GDM1 (cell line): ENCODE results near the gene TNFSF11.

Source experiments
- DNase-seq: peaks from one replicate; lab custom pipeline; 2025; lab: John Stamatoyannopoulos, UW

Gene TNFSF11

GRCh38 chr13:42611086-42611779 is 37.3 kb downstream of the TNFSF11 start:
- no peak for DNase-seq

GRCh38 chr13:42612021-42612765 is 38.2 kb downstream of the TNFSF11 start:
- no peak for DNase-seq

DNA sequence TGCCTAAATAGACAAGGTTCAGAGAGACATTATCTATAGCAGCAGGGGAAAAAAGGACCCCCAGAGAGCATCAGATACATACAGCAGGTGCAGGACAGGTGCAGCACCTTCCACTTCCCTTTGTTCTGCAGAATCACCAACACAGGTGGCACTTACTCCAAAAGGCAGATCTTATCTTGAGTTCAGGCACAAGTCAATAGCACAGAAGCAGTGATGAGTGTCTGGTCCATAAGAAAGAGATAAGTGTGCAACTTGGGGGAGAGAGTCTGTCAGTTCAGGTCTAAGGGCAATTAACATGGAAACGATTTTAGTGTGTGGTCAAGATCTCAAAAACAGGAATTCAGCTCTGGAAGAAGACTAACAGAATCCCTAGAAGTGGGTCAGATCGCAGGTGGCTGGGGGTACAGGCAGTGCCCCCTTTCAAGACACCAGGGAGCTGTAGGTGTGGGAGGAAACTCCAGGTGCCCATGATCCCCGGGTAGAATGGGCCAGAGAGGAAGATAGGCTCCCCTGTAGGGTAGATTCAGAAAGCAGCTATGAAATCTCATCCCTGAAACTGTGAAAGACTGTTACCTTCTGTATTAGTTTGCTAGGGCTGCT is 40.6 kb downstream of the TNFSF11 start:
- DNase-seq = no peak

- no peak for DNase-seq
These were observed 41.7 kb downstream of the TNFSF11 start for GRCh38 chr13:42615691-42616090.

- no peak for DNase-seq
These were observed 43.3 kb downstream of the TNFSF11 start for GRCh38 chr13:42617221-42617620.

DNA sequence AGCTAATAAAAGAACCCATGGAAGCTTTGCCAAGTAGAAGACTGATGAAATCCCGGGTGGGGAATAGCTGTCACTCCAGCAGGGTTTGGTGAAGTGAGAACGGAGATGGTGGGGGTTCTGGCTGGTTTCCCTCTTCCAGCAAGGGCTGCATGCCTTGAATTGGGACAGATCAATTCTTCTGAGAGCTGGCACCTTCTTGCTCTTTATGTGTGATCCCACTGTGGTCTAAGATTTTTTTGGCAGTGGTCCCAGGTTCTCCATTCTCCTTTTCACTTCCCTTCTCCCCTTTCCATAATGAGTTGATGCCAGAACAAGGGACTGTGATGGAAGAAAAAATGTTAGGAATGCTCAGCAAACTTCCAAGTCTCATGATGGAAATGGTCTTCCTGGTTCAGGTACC is 50.0 kb downstream of the TNFSF11 start:
- DNase-seq = no peak

DNA sequence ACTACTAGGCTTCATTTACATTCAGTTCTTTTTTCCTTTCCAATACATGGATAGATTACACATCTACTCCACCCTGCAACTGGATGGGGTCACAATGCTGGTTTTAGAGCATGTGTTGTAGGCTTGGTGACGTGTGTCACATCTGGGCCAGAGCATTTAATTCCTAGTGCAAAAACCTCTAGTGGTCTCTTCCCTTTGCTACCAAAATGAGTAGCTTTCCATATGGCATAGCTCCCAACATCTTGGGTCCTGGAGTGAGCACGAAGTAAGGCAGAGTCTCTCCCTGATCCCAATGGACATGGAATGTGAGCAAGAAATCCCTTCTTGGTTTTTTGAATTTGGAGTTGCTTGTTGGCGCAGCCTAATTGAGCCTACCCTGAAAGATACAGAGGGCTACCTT is 51.7 kb downstream of the TNFSF11 start:
- no peak for DNase-seq

- DNase-seq = no peak
These were observed 52.4 kb downstream of the TNFSF11 start for GRCh38 chr13:42626176-42626860.

- DNase-seq = no peak
These were observed 54.7 kb downstream of the TNFSF11 start for GRCh38 chr13:42628666-42629065.

- no peak for DNase-seq
These were observed 57.2 kb downstream of the TNFSF11 start for GRCh38 chr13:42631181-42631580.

DNA sequence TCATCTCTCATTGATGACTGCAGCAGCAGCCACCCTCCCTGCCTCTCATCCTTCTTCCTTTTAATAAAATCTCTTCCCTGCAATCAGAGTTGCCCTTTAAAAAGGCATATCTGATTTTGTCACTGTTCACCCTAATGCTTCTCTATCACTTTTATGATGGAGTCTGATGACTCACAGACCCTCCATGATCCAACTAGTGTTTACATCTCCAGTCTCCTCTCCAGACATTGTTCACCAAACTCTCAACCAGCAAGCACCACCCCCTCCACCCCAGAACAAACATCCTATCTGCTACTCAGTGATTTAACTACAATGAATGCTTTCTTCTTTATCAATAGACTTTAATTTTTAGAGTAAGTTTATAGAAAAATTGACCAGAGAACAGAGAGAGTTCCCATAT is 59.5 kb downstream of the TNFSF11 start:
- DNase-seq = no peak

- no peak for DNase-seq
These were observed 64.1 kb downstream of the TNFSF11 start for GRCh38 chr13:42638101-42638500.

GRCh38 chr13:42638886-42639285 is 64.9 kb downstream of the TNFSF11 start:
- DNase-seq = no peak

- DNase-seq = no peak
These were observed 69.1 kb downstream of the TNFSF11 start for GRCh38 chr13:42643076-42643475.

- DNase-seq = no peak
These were observed 70.9 kb downstream of the TNFSF11 start for GRCh38 chr13:42644841-42645240.

DNA sequence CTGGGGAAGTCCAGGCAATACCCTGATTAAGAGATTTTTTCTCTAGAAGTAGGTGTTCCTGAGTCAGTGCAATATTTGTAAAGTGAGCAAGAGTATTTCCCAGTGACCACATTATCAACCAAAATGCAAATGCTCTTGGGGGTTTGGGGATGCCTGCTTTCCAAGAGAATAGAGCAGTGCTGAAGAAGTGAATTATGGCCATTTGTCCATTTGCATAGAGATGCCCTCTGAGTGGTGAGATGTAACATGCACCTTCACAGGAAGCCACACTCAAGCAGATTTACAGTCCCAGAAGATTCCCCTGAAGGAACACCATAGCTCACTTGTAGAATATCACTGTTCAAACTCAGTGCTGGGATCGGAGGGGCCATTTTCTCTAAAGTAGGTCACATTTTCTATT is 71.8 kb downstream of the TNFSF11 start:
- no peak for DNase-seq

- DNase-seq = no peak
These were observed 75.2 kb downstream of the TNFSF11 start for GRCh38 chr13:42649141-42649540.

DNA sequence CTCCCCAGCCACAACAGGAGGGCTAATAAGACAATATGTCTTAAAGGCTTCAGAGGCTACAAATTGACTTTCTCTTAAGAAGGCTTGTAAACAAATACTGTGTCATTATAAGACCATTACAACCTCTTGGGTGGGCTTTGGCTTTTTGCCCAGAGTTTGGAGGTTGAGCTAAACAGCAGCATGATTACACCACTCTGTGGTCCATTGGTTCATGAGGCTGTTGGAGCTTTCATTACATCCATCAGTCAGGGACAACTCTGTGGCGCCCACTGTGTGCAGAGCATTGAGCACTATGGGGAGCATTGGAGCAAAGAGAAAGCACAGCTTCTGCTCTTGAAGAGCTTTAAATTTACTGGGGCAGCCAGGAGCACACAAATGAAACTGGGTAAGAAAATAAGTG is 75.9 kb downstream of the TNFSF11 start:
- no peak for DNase-seq

- DNase-seq = no peak
These were observed 76.6 kb downstream of the TNFSF11 start for GRCh38 chr13:42650506-42650905.

GRCh38 chr13:42651936-42652641 is 78.1 kb downstream of the TNFSF11 start:
- DNase-seq = no peak

GRCh38 chr13:42652642-42653415 is 78.9 kb downstream of the TNFSF11 start:
- no peak for DNase-seq
